Heart right ventricle (tissue), 16 donors: ENCODE data around the gene YIPF7. TPM values are rescaled to one million over a fixed set of nuclear protein-coding genes. Genes with fewer than 3 reads are reported as not detected.

ENCODE experiments used
- ATAC-seq, 8 donors: fragments of 200-7000 bp; cut with Tn5 transposase; one replicate each; pipeline ENCODE4 v1.9.1; 2020; ENCODE audit warnings: mild to moderate bottlenecking in 8 of 8, moderate library complexity in 8 of 8, moderate number of reproducible peaks in 1 of 8
- DNase-seq, 2 donors: peaks; one replicate each; pipeline ENCODE4 v3.0.0-alpha.2; 2020
- H3K27ac ChIP-seq, 10 donors: fragments of 200-600 bp; sonication (generic) in 2 of 10; one replicate each; pipeline versions ENCODE4 v1.5.0 to v1.8.0; 2020 to 2022; ENCODE audit warnings: mild to moderate bottlenecking in 3 of 10
- H3K27me3 ChIP-seq, 7 donors: fragments of 200-600 bp; one replicate each; pipeline ENCODE4 v1.8.0; 2021 to 2022; ENCODE audit warnings: mild to moderate bottlenecking in 2 of 7
- H3K36me3 ChIP-seq, 9 donors: fragments of 200-600 bp; sonication (generic) in 1 of 9; one replicate each; pipeline versions ENCODE4 v1.5.0 to v1.8.0; 2020 to 2022; ENCODE audit warnings: mild to moderate bottlenecking in 2 of 9
- H3K4me1 ChIP-seq, 9 donors: fragments of 200-600 bp; sonication (generic) in 1 of 9; one replicate each; pipeline versions ENCODE4 v1.5.0 to v1.8.0; 2020 to 2022; ENCODE audit warnings: mild to moderate bottlenecking in 4 of 9
- H3K4me3 ChIP-seq, 10 donors: fragments of 200-600 bp; sonication (generic) in 2 of 10; one replicate each; pipeline versions ENCODE4 v1.5.0 to v1.8.0; 2020 to 2022; ENCODE audit warnings: mild to moderate bottlenecking in 7 of 10, moderate library complexity in 2 of 10
- H3K9me3 ChIP-seq, 11 donors: fragments of 200-600 bp in 10 of 11; sonication (generic) in 2 of 11; one replicate each; pipeline versions ENCODE4 v1.5.0 to v1.8.0; 2013 to 2022; ENCODE audit warnings: mild to moderate bottlenecking in 2 of 11, control low read depth in 1 of 11, moderate library complexity in 1 of 11
- CTCF ChIP-seq, 9 donors: fragments of 200-600 bp; sonication (generic) in 2 of 9; IDR thresholded peaks; one replicate each; pipeline versions ENCODE4 v1.5.0 to v1.8.0; 2021 to 2022; ENCODE audit warnings: antibody characterized with exemption in 9 of 9, mild to moderate bottlenecking in 5 of 9, moderate library complexity in 1 of 9
- WGBS, 2 donors: extraction: QIAGEN DNeasy Blood & Tissue Kit; methylation state at CpG; one replicate each; pipeline ENCODE4 v1.1.7; 2013; ENCODE audit warnings: inconsistent platforms in 1 of 2; 5-methylcytosine and 5-hydroxymethylcytosine counted together
- intact Hi-C, 10 donors: fragments of 100-400 bp; cut with DNase I; formaldehyde crosslinking; loops; one replicate each; pipeline versions ENCODE4 v1.11.1 to v1.14.2; 2022
- polyA plus RNA-seq, 2 donors: library from polyadenylated mRNA; stranded (reverse); fragments of 200-250 nt; gene quantifications; one replicate each; pipeline ENCODE4 v1.2.3, GENCODE V29; 2013
- total RNA-seq, 10 donors: library from RNA; stranded (reverse); fragmentation: NEBNext Ultra II Directional in 3 of 10; extraction: Animal tissue kit (Norgen Biotek cat#: 25700) in 3 of 10; gene quantifications; one replicate each; pipeline versions ENCODE4 v1.2.1 to v1.2.4, GENCODE V29; 2021 to 2023
- donor health status: Arrhythmogenic right ventricular cardiomyopathy.
- donor health status: ischemic (EF 13 %, LVEDD 7.1; RV severe dilation, severe dysfunction).
- donor health status: healthy with polysubstance abuse.
- donor health status: DM: no; HTN: yes; CAD: no.
- donor health status: DM: no; HTN: no; CAD: no.
- donor health status: ischemic (EF 25% LVEDD 6.9; RV normal size, moderate dysfunction).
- donor health status: ischemic (EF 25% LVEDD 5.7; RV mildly dilated, moderate dysfunction).
- donor health status: healthy.
- donor health status: DM: yes; HTN: yes; CAD: no.
- donor health status: Ischemic cardiomyopathy.
- donor health status: ischemic (EF 35%, LVEDD 5.7; RV mildly dilated, moderate dysfunction).
- donor health status: nonischemic (EF 11% LVEDD 7.7; RV severe dilation, severe dysfunction).
- donor health status: DM: yes; HTN: yes; CAD: no.
- donor health status: PGD.
- donor health status: ischemic (EF 29% LVEDD 5.4; RV normal size, mild dysfunction).
- donor health status: nonischemic (EF 23%, LVEDD 6.1; RV moderate dilation, normal function).

YIPF7 gene
- total and polyA plus RNA-seq, 12 donors, result 0.46 to 2.4 (median 1.5) TPM

- no peaks in the 10 kb centered on the region for H3K4me1 ChIP-seq
- DNase-seq (no peak), ATAC-seq (no peak)
- H3K27ac ChIP-seq, result no peak overlapping the region
- no peak for TF ChIP-seq CTCF (IDR thresholded peaks at IDR 0.05)
- H3K36me3 ChIP-seq, result no peaks in the 10 kb centered on the region
- intact Hi-C loops, result no loop called here
- no peaks in the 10 kb centered on the region for H3K27me3 ChIP-seq
- WGBS, 2 donors, result 82 to 93% methylated on average over 1 of the region's 1 CpG
- H3K9me3 ChIP-seq, result peaks cover 0 to 22% (median 11%) of the 10 kb centered on the region in 11 donors
- H3K4me3 ChIP-seq, result no peak overlapping the region
Measured at GRCh38 chr4:44646151-44646550, 5.3 kb downstream of the YIPF7 start.

GRCh38 chr4:44638091-44638490 lies 13.3 kb downstream of the YIPF7 start:
- 81 to 83% methylated on average over 4 of the region's 4 CpGs for WGBS, 2 donors
- intact Hi-C loops, result loop anchor here in 2 of 10 donors (10.0 kb wide), 1 partner anchor 1503 kb away; no protein-coding TSS in a partner anchor
- ATAC-seq (no peak), DNase-seq (no peak)
- H3K27ac ChIP-seq, result no peak overlapping the region
- peaks cover 0 to 6% (median 2%) of the 10 kb centered on the region in 11 donors for H3K9me3 ChIP-seq
- no peaks in the 10 kb centered on the region for H3K27me3 ChIP-seq
- no peaks in the 10 kb centered on the region for H3K36me3 ChIP-seq
- TF ChIP-seq CTCF (IDR thresholded peaks at IDR 0.05), result no peak
- H3K4me1 ChIP-seq, result no peaks in the 10 kb centered on the region
- H3K4me3 ChIP-seq, result no peak overlapping the region

- WGBS, 2 donors, result 81 to 86% methylated on average over 8 of the region's 8 CpGs
- no peak for DNase-seq
Measured at GRCh38 chr4:44632733-44633132, 18.7 kb downstream of the YIPF7 start.

GRCh38 chr4:44632089-44632488 lies 19.3 kb downstream of the YIPF7 start:
- Histone ChIP-seq H3K9me3 (no peaks in the 10 kb centered on the region), H3K27ac (no peak overlapping the region), H3K4me1 (peaks cover 0 to 3% (median 0%) of the 10 kb centered on the region in 9 donors), H3K4me3 (no peak overlapping the region), H3K27me3 (no peaks in the 10 kb centered on the region), H3K36me3 (no peaks in the 10 kb centered on the region)
- DNase-seq, result no peak
- ATAC-seq, result no peak
- 70 to 78% methylated on average over 4 of the region's 4 CpGs for WGBS, 2 donors
- intact Hi-C loops, result loop anchor here in 3 of 10 donors (5.0 to 10.0 kb wide), 2 partner anchors 1497 to 1500 kb away; no protein-coding TSS in a partner anchor
- TF ChIP-seq CTCF (IDR thresholded peaks at IDR 0.05), result no peak

More at GRCh38 chr4:44632733-44633132, 18.7 kb downstream of the YIPF7 start:
- no peaks in the 10 kb centered on the region for H3K27me3 ChIP-seq
- H3K27ac ChIP-seq, result no peak overlapping the region
- H3K4me3 ChIP-seq, result no peak overlapping the region
- H3K4me1 ChIP-seq, result peaks cover 0 to 3% (median 0%) of the 10 kb centered on the region in 9 donors
- intact Hi-C loops, result loop anchor here in 3 of 10 donors (5.0 to 10.0 kb wide), 2 partner anchors 1498 to 1500 kb away; no protein-coding TSS in a partner anchor
- no peak for ATAC-seq
- no peak for TF ChIP-seq CTCF (IDR thresholded peaks at IDR 0.05)
- no peaks in the 10 kb centered on the region for H3K9me3 ChIP-seq
- H3K36me3 ChIP-seq, result no peaks in the 10 kb centered on the region
